Neural cell (in vitro differentiated cells): ENCODE data around the gene ZDBF2. TPM values are rescaled to one million over a fixed set of nuclear protein-coding genes. Genes with fewer than 3 reads are reported as not detected.

Experiments
- H2AFZ ChIP-seq: fragments of 200-600, 300-800 bp; sonication (generic), shearing (Covaris generic); 2 replicates; pipeline ENCODE4 v1.6.0; 2014; ENCODE audit warnings: low read depth, mild to moderate bottlenecking, antibody characterized with exemption, low read length, moderate library complexity
- H3F3A ChIP-seq: fragments of 200-600 bp; shearing (Covaris generic); 2 replicates; pipeline ENCODE4 v1.6.1; 2016; ENCODE audit warnings: mild to moderate bottlenecking, moderate library complexity, mixed read lengths, antibody characterized with exemption, low read length; ENCODE audit not compliant: insufficient read depth, poor library complexity, severe bottlenecking
- H3K27ac ChIP-seq: fragments of 200-600, 300-800 bp; sonication (generic), shearing (Covaris generic); 2 replicates; pipeline ENCODE4 v1.5.1; 2014; ENCODE audit warnings: mild to moderate bottlenecking, low read length, moderate library complexity
- H3K27me3 ChIP-seq: fragments of 300-800, 200-600 bp; sonication (generic), shearing (Covaris generic); 2 replicates; pipeline ENCODE4 v1.6.0; 2014; ENCODE audit warnings: mild to moderate bottlenecking, low read depth, low read length, moderate library complexity; ENCODE audit not compliant: insufficient read depth
- H3K36me3 ChIP-seq: fragments of 300-800, 200-600 bp; sonication (generic), shearing (Covaris generic); 2 replicates; pipeline ENCODE4 v1.5.1; 2014; ENCODE audit warnings: mild to moderate bottlenecking, antibody characterized with exemption, low read length, moderate library complexity; ENCODE audit not compliant: insufficient read depth
- H3K4me2 ChIP-seq: fragments of 300-800, 200-600 bp; sonication (generic), shearing (Covaris generic); 2 replicates; pipeline ENCODE4 v1.6.0; 2014; ENCODE audit warnings: mild to moderate bottlenecking, low read length
- H3K4me3 ChIP-seq: fragments of 300-800, 200-600 bp; sonication (generic), shearing (Covaris generic); 2 replicates; pipeline ENCODE4 v1.5.1; 2014; ENCODE audit warnings: mild to moderate bottlenecking, low read length, moderate library complexity
- H3K79me2 ChIP-seq: fragments of 200-600 bp; shearing (Covaris generic); replicated peaks from 2 replicates; pipeline ENCODE4 v1.6.0; 2014; ENCODE audit warnings: mild to moderate bottlenecking, low read length, moderate library complexity; ENCODE audit not compliant: insufficient read depth
- H3K9ac ChIP-seq: fragments of 300-800, 200-600 bp; sonication (generic), shearing (Covaris generic); 2 replicates; pipeline ENCODE4 v1.6.1; 2016; ENCODE audit warnings: mild to moderate bottlenecking, low read length, mixed read lengths
- H3K9me2 ChIP-seq: fragments of 200-600 bp; shearing (Covaris generic); 2 replicates; pipeline ENCODE4 v1.6.1; 2016; ENCODE audit warnings: mild to moderate bottlenecking, low read length, mixed read lengths; ENCODE audit not compliant: insufficient read depth
- H3K9me3 ChIP-seq: fragments of 200-600, 300-800 bp; sonication (generic), shearing (Covaris generic); 2 replicates; pipeline ENCODE4 v1.6.1; 2016; ENCODE audit warnings: mild to moderate bottlenecking, mixed run types, low read length, moderate library complexity, mixed read lengths
- H4K20me1 ChIP-seq: fragments of 200-600 bp; shearing (Covaris generic); 2 replicates; pipeline ENCODE4 v1.6.1; 2016; ENCODE audit warnings: mild to moderate bottlenecking, mixed run types; ENCODE audit not compliant: insufficient read depth
- CTCF ChIP-seq: fragments of 450-650 bp; IDR thresholded peaks from 2 replicates; pipeline ENCODE4 v1.5.1; 2014; ENCODE audit warnings: antibody characterized with exemption, mild to moderate bottlenecking, moderate library complexity; ENCODE audit not compliant: poor library complexity, severe bottlenecking
- EP300 ChIP-seq: fragments of 450-650 bp; conservative IDR thresholded peaks from 2 replicates; pipeline ENCODE4 v1.6.1; 2014; ENCODE audit warnings: antibody characterized with exemption, mild to moderate bottlenecking, moderate library complexity; ENCODE audit not compliant: poor library complexity, severe bottlenecking
- EZH2 ChIP-seq: fragments of 200-600, 300-800 bp; shearing (Covaris generic), sonication (generic); IDR thresholded peaks from 2 replicates; pipeline ENCODE4 v1.6.1; 2014; ENCODE audit warnings: antibody characterized with exemption, low read length, borderline replicate concordance, mild to moderate bottlenecking; ENCODE audit not compliant: insufficient read depth, poor library complexity, severe bottlenecking
- MXI1 ChIP-seq: fragments of 450-650 bp; conservative IDR thresholded peaks from 2 replicates; pipeline ENCODE4 v1.6.1; 2014; ENCODE audit warnings: antibody characterized with exemption, mild to moderate bottlenecking; ENCODE audit not compliant: poor library complexity, severe bottlenecking
- POLR2AphosphoS5 ChIP-seq: IDR thresholded peaks from 2 replicates; pipeline ENCODE4 v1.6.1; 2012
- RAD21 ChIP-seq: fragments of 450-650 bp; conservative IDR thresholded peaks from 2 replicates; pipeline ENCODE4 v1.6.1; 2014; ENCODE audit warnings: antibody characterized with exemption, mild to moderate bottlenecking, moderate library complexity
- REST ChIP-seq: IDR thresholded peaks from 2 replicates; pipeline ENCODE4 v1.6.1; 2012; ENCODE audit warnings: borderline replicate concordance
- SMC3 ChIP-seq: fragments of 450-650 bp; conservative IDR thresholded peaks from 2 replicates; pipeline ENCODE4 v1.6.1; 2014; ENCODE audit warnings: antibody characterized with exemption, mild to moderate bottlenecking, moderate library complexity; ENCODE audit not compliant: poor library complexity
- TAF1 ChIP-seq: IDR thresholded peaks from 2 replicates; pipeline ENCODE4 v1.6.1; 2012; ENCODE audit warnings: low read depth
- polyA plus RNA-seq: library from polyadenylated mRNA; depleted of rRNA; stranded (reverse); fragments of >200 nt; gene quantifications from 2 replicates; pipeline ENCODE4 v1.2.3, GENCODE V29; 2014

ZDBF2 gene
- polyA plus RNA-seq, 1 donor from 2014 or later: 23.4 TPM

- Histone ChIP-seq H3K79me2 (no peaks in the 10 kb centered on the region), H4K20me1 (no peaks in the 10 kb centered on the region), H3F3A (no peaks in the 10 kb centered on the region), H3K36me3 (no peaks in the 10 kb centered on the region), H3K4me3 (no peak overlapping the region), H3K4me2 (no peak overlapping the region), H3K9me3 (no peaks in the 10 kb centered on the region), H3K27ac (no peak overlapping the region), H2AFZ (no peak overlapping the region), H3K9me2 (no peaks in the 10 kb centered on the region), H3K9ac (no peak overlapping the region), H3K27me3 (no peaks in the 10 kb centered on the region)
- TF ChIP-seq SMC3 (no peak), MXI1 (no peak), POLR2AphosphoS5 (no peak), REST (no peak), EP300 (no peak), TAF1 (no peak), RAD21 (no peak), CTCF (no peak), EZH2 (no peak)
Observed at GRCh38 chr2:206343816-206344215, 69.4 kb downstream of the ZDBF2 start.

GRCh38 chr2:206345606-206346005, 71.1 kb downstream of the ZDBF2 start:
- Histone ChIP-seq H3K9me3 (peaks cover 8% of the 10 kb centered on the region), H3K79me2 (no peaks in the 10 kb centered on the region), H3F3A (no peaks in the 10 kb centered on the region), H3K4me3 (no peak overlapping the region), H2AFZ (no peak overlapping the region), H3K4me2 (no peak overlapping the region), H3K9me2 (no peaks in the 10 kb centered on the region), H3K27me3 (no peaks in the 10 kb centered on the region), H3K36me3 (no peaks in the 10 kb centered on the region), H4K20me1 (no peaks in the 10 kb centered on the region), H3K27ac (no peak overlapping the region), H3K9ac (no peak overlapping the region)
- TF ChIP-seq TAF1 (no peak), EP300 (no peak)

GRCh38 chr2:206349375-206349774, 74.9 kb downstream of the ZDBF2 start:
- H3K9me3 ChIP-seq: peaks cover 8% of the 10 kb centered on the region
- H3F3A ChIP-seq: no peaks in the 10 kb centered on the region
- H3K9ac ChIP-seq: no peak overlapping the region
- H3K27ac ChIP-seq: no peak overlapping the region
- no peaks in the 10 kb centered on the region for H3K9me2 ChIP-seq
- no peak for TF ChIP-seq POLR2AphosphoS5
- TF ChIP-seq REST: no peak
- no peak for TF ChIP-seq RAD21
- no peak for TF ChIP-seq TAF1
- no peaks in the 10 kb centered on the region for H3K36me3 ChIP-seq
- no peak overlapping the region for H2AFZ ChIP-seq
- H3K27me3 ChIP-seq: no peaks in the 10 kb centered on the region
- no peaks in the 10 kb centered on the region for H3K79me2 ChIP-seq
- H4K20me1 ChIP-seq: no peaks in the 10 kb centered on the region
- H3K4me2 ChIP-seq: no peak overlapping the region
- no peak overlapping the region for H3K4me3 ChIP-seq
